ENCODE data around the gene NOXA1. TPM values are rescaled to one million over a fixed set of nuclear protein-coding genes. Genes with fewer than 3 reads are reported as not detected.

Gene NOXA1
- total RNA-seq, 1 donor from 2014 or later, result 6.9 TPM

DNA sequence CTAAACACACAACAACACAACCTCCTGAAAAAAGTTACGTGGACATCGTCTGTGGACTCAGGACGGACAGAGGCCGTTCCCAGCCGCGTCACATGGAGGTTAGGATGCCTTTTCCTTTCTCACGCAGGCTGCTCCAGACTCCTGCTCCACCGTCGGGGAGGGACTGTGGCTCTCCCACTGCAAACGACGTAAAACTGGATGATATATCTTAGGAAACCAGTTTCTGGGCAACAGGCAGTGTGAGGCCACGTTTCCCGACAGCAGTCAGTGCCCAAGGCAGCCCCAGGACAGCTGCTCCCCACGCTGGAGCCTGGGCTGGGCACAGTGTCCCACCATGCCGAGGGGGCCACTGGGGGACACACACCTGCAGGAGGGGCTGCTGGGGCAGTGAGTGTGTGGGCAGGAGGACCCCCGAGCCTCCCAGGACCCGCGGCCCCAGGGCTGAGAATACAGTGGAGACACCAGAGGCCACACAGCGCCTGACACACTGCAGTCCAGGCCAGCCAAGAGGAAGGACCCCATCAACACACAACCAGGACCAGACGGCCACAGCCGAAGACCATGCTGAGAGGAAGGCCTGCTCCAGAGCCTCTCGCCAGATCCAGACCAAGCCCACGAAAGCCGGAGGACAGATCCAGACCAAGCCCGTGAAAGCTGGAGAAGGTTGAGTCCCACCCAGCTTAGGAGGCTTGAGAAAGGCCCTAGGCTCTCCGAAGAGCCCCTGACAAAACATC, 26.4 kb upstream of the NOXA1 start:
- no peaks in the 10 kb centered on the region for H3K36me3 ChIP-seq
- no peak overlapping the region for H3K4me3 ChIP-seq
- TF ChIP-seq, protein P1, sequence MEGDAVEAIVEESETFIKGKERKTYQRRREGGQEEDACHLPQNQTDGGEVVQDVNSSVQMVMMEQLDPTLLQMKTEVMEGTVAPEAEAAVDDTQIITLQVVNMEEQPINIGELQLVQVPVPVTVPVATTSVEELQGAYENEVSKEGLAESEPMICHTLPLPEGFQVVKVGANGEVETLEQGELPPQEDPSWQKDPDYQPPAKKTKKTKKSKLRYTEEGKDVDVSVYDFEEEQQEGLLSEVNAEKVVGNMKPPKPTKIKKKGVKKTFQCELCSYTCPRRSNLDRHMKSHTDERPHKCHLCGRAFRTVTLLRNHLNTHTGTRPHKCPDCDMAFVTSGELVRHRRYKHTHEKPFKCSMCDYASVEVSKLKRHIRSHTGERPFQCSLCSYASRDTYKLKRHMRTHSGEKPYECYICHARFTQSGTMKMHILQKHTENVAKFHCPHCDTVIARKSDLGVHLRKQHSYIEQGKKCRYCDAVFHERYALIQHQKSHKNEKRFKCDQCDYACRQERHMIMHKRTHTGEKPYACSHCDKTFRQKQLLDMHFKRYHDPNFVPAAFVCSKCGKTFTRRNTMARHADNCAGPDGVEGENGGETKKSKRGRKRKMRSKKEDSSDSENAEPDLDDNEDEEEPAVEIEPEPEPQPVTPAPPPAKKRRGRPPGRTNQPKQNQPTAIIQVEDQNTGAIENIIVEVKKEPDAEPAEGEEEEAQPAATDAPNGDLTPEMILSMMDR (IDR thresholded peaks at IDR 0.05), result no peak
- no peak for ATAC-seq
- no peaks in the 10 kb centered on the region for H3K27me3 ChIP-seq (ENCODE audit: low read depth)
- intact Hi-C loops (cut with DNase I), result no loop called here
- no peak overlapping the region for H3K27ac ChIP-seq
- no peaks in the 10 kb centered on the region for H3K4me1 ChIP-seq
- no peak for DNase-seq
- no peaks in the 10 kb centered on the region for H3K9me3 ChIP-seq

DNA sequence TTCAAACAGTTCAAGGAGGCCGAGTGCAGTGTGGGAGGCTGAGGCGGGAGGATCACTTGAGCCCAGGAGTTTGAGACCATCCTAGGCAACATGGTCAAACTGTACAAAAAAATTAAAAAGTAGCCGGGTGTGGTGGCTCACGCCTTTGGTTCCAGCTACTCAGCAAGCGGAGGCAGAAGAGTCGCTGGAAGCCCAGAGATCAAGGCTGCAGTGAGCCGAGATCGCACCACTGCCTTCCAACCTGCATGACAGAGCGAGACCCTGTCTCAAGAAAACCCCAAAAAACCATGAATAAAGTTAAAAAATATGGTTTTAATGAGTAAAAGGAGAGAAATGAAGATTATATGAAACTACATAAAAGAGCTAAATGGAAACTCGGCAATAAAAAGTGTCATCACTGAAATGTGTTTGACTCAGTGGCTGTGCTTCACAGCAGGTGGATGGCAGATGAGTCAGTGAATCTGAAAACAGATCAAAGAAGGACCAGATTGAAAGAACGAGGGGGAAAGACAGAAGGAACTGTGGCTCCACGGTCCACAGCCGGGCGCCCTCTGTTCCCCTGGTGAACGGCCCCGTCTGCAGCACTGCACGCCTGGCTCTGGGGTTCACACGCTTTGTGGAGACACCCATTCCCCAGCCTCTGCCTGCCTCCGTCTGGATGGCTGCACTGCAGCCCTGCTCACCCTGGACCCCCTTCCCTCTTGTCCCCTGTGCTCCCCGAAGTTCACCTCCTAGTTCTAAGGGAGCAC, 25.3 kb upstream of the NOXA1 start:
- TF ChIP-seq, protein P1 (IDR thresholded peaks at IDR 0.05), result no peak
- H3K27me3 ChIP-seq (ENCODE audit: low read depth), result no peaks in the 10 kb centered on the region
- intact Hi-C loops (cut with DNase I), result no loop called here
- H3K4me3 ChIP-seq, result no peak overlapping the region
- no peaks in the 10 kb centered on the region for H3K9me3 ChIP-seq
- DNase-seq (no peak), ATAC-seq (no peak)
- no peaks in the 10 kb centered on the region for H3K36me3 ChIP-seq
- no peak overlapping the region for H3K27ac ChIP-seq
- H3K4me1 ChIP-seq, result no peaks in the 10 kb centered on the region

GRCh38 chr9:137398561-137399468, 24.4 kb upstream of the NOXA1 start:
- no peak overlapping the region for H3K4me3 ChIP-seq
- no peaks in the 10 kb centered on the region for H3K27me3 ChIP-seq (ENCODE audit: low read depth)
- DNase-seq (no peak), ATAC-seq (no peak)
- no peaks in the 10 kb centered on the region for H3K4me1 ChIP-seq
- TF ChIP-seq, protein P1 (IDR thresholded peaks at IDR 0.05), result no peak
- no peaks in the 10 kb centered on the region for H3K9me3 ChIP-seq
- intact Hi-C loops (cut with DNase I), result no loop called here
- H3K27ac ChIP-seq, result no peak overlapping the region
- no peaks in the 10 kb centered on the region for H3K36me3 ChIP-seq

GRCh38 chr9:137402746-137403145, 20.4 kb upstream of the NOXA1 start:
- no peak overlapping the region for H3K4me3 ChIP-seq
- H3K27ac ChIP-seq, result no peak overlapping the region
- H3K9me3 ChIP-seq, result no peaks in the 10 kb centered on the region
- H3K4me1 ChIP-seq, result peaks cover 23% of the 10 kb centered on the region
- intact Hi-C loops (cut with DNase I), result no loop called here
- TF ChIP-seq, protein P1 (IDR thresholded peaks at IDR 0.05), result no peak
- no peaks in the 10 kb centered on the region for H3K36me3 ChIP-seq
- H3K27me3 ChIP-seq (ENCODE audit: low read depth), result peaks cover 5% of the 10 kb centered on the region
- ATAC-seq (no peak), DNase-seq (no peak)

- peaks cover 5% of the 10 kb centered on the region for H3K27me3 ChIP-seq (ENCODE audit: low read depth)
- TF ChIP-seq, protein P1 (IDR thresholded peaks at IDR 0.05), result no peak
- H3K27ac ChIP-seq, result no peak overlapping the region
- H3K9me3 ChIP-seq, result no peaks in the 10 kb centered on the region
- H3K4me1 ChIP-seq, result peaks cover 24% of the 10 kb centered on the region
- no peaks in the 10 kb centered on the region for H3K36me3 ChIP-seq
- DNase-seq, result no peak
- intact Hi-C loops (cut with DNase I), result no loop called here
- no peak overlapping the region for H3K4me3 ChIP-seq
- ATAC-seq, result no peak
These were observed 19.9 kb upstream of the NOXA1 start for GRCh38 chr9:137403269-137403668.
